OCI-LY3 (cell line): ENCODE data around the gene RPL13.
A peak's percentile ranks its signal among the peaks of the same experiment; 100 is the strongest.

ENCODE experiments used
- H2AFZ ChIP-seq: fragments of 200-600, 300-600 bp; shearing (Covaris generic); 2 replicates; pipeline ENCODE4 v1.6.0; 2014; ENCODE audit warnings: antibody characterized with exemption, low read depth, low read length
- H3K27ac ChIP-seq: fragments of 200-600, 300-600 bp; sonication (generic); 2 replicates; pipeline ENCODE4 v1.5.1; 2014; ENCODE audit warnings: mild to moderate bottlenecking, low read length, moderate library complexity, mixed read lengths
- H3K27me3 ChIP-seq: fragments of 200-600, 300-600 bp; sonication (generic); 2 replicates; pipeline ENCODE4 v1.6.1; 2014; ENCODE audit warnings: low read depth, low read length, mixed read lengths
- H3K36me3 ChIP-seq: fragments of 200-600, 300-600 bp; sonication (generic); replicated peaks from 2 replicates; pipeline ENCODE3; 2014; ENCODE audit warnings: low read depth, low read length, mixed read lengths
- H3K4me1 ChIP-seq: fragments of 300-600, 200-600 bp; sonication (generic); 2 replicates; pipeline ENCODE4 v1.6.1; 2014; ENCODE audit warnings: low read length, mixed read lengths
- H3K4me2 ChIP-seq: fragments of 200-600, 300-600 bp; sonication (generic); 2 replicates; pipeline ENCODE4 v1.6.1; 2014; ENCODE audit warnings: low read length, mixed read lengths
- H3K4me3 ChIP-seq: fragments of 300-600, 200-600 bp; sonication (generic); 2 replicates; pipeline ENCODE4 v1.5.1; 2014; ENCODE audit warnings: antibody characterized with exemption, mild to moderate bottlenecking, low read length, moderate library complexity
- H3K79me2 ChIP-seq: fragments of 300-600, 200-600 bp; shearing (Covaris generic); 2 replicates; pipeline ENCODE4 v1.6.1; 2014; ENCODE audit warnings: mild to moderate bottlenecking, low read length, mixed read lengths
- H3K9ac ChIP-seq: fragments of 300-600, 200-600 bp; shearing (Covaris generic); 2 replicates; pipeline ENCODE4 v1.6.0; 2014; ENCODE audit warnings: mild to moderate bottlenecking, low read length, moderate library complexity
- H3K9me3 ChIP-seq: fragments of 200-600, 300-600 bp; shearing (Covaris generic); 2 replicates; pipeline ENCODE4 v1.6.1; 2014; ENCODE audit warnings: low read length, mixed read lengths; ENCODE audit not compliant: insufficient read depth
- H4K20me1 ChIP-seq: fragments of 200-600, 300-600 bp; sonication (generic); 2 replicates; pipeline ENCODE4 v1.6.1; 2016; ENCODE audit warnings: low read length, mixed read lengths; ENCODE audit not compliant: insufficient read depth
- CTCF ChIP-seq: fragments of 200-600, 300-600 bp; sonication (generic); IDR thresholded peaks from 2 replicates; pipeline ENCODE4 v1.5.1; 2014; ENCODE audit warnings: antibody characterized with exemption, low read length, low read depth
- EZH2phosphoT487 ChIP-seq: fragments of 200-600 bp; shearing (Covaris generic); IDR thresholded peaks from 2 replicates; pipeline ENCODE4 v1.6.1; 2018; ENCODE audit warnings: antibody characterized with exemption, mixed run types, low read depth

The RPL13 gene

GRCh38 chr16:89555265-89555664 is 5.2 kb upstream of the RPL13 start:
- H3K4me2 ChIP-seq = no peak overlapping the region
- no peaks in the 10 kb centered on the region for H3K9me3 ChIP-seq
- H3K79me2 ChIP-seq = no peaks in the 10 kb centered on the region; the same call in 1 of the 2 replicates
- H4K20me1 ChIP-seq = no peaks in the 10 kb centered on the region
- no peaks in the 10 kb centered on the region for H3K4me1 ChIP-seq
- peaks cover 8% of the 10 kb centered on the region for H3K36me3 ChIP-seq
- H3K9ac ChIP-seq = no peak overlapping the region
- H2AFZ ChIP-seq = no peak overlapping the region
- no peak overlapping the region for H3K4me3 ChIP-seq
- no peaks in the 10 kb centered on the region for H3K27me3 ChIP-seq
- TF ChIP-seq EZH2phosphoT487 (no peak), CTCF (no peak)
- H3K27ac ChIP-seq = no peak overlapping the region

DNA sequence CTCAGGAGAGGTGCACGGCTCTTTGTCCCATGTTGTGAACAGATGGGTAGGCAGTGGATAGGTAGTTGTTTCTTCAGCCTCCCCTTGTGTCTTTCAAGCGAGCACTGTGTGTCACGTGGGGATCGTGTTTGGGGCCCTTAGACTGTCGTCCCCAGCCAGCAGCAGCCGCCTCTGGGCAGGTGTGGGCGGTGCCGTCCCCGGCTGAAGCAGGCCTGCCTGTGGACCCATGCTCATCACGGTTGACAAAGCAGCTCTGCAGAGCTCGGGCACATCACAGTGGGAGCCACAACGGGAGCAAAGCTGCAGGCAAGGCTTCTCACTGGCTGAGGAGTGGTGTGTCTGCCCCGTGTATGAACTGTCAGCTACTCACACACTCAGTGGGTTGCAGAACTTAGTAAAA is 4.7 kb upstream of the RPL13 start:
- Histone ChIP-seq H3K4me1 (no peaks in the 10 kb centered on the region), H3K9me3 (no peaks in the 10 kb centered on the region), H3K4me2 (no peak overlapping the region), H3K79me2 (peaks cover 3% of the 10 kb centered on the region), H2AFZ (no peak overlapping the region), H3K9ac (no peak overlapping the region), H3K27me3 (no peaks in the 10 kb centered on the region), H3K4me3 (no peak overlapping the region), H4K20me1 (no peaks in the 10 kb centered on the region), H3K27ac (no peak overlapping the region), H3K36me3 (peaks cover 8% of the 10 kb centered on the region)
- TF ChIP-seq EZH2phosphoT487 (no peak), CTCF (no peak)

- Histone ChIP-seq H3K4me1 (peaks cover 5% of the 10 kb centered on the region), H3K36me3 (peaks cover 15% of the 10 kb centered on the region), H3K4me3 (no peak overlapping the region), H3K27ac (no peak overlapping the region), H3K9me3 (no peaks in the 10 kb centered on the region), H4K20me1 (peaks cover 10% of the 10 kb centered on the region), H3K4me2 (no peak overlapping the region), H3K27me3 (no peaks in the 10 kb centered on the region), H3K9ac (no peak overlapping the region), H3K79me2 (peaks cover 16% of the 10 kb centered on the region), H2AFZ (no peak overlapping the region)
- no peak for TF ChIP-seq EZH2phosphoT487
- peak; percentile 75 for TF ChIP-seq CTCF
Observed at GRCh38 chr16:89556750-89557689, 3.5 kb upstream of the RPL13 start.

GRCh38 chr16:89557690-89558490 is 2.6 kb upstream of the RPL13 start:
- no peak overlapping the region for H2AFZ ChIP-seq
- peaks cover 23% of the 10 kb centered on the region for H3K36me3 ChIP-seq
- no peak for TF ChIP-seq EZH2phosphoT487
- H3K9me3 ChIP-seq = no peaks in the 10 kb centered on the region
- H3K4me1 ChIP-seq = peaks cover 13% of the 10 kb centered on the region
- H3K27ac ChIP-seq = no peak overlapping the region
- H3K4me3 ChIP-seq = no peak overlapping the region
- no peak overlapping the region for H3K4me2 ChIP-seq
- H3K27me3 ChIP-seq = no peaks in the 10 kb centered on the region
- no peak overlapping the region for H3K9ac ChIP-seq
- H4K20me1 ChIP-seq = peaks cover 18% of the 10 kb centered on the region
- H3K79me2 ChIP-seq = peaks cover 24% of the 10 kb centered on the region
